GM19395 (cell line): ENCODE measurements around the gene MALRD1.
"Not testable (repeated sequence)": the region's sequence is repeated elsewhere in the genome, so short reads cannot be mapped to it uniquely, and the experiment has no call there.

Source experiments
- ATAC-seq: cut with Tn5 transposase; IDR thresholded peaks from one replicate; pipeline ENCODE4 v1.9.1; 2021; ENCODE audit warnings: mild to moderate bottlenecking, moderate library complexity; ENCODE audit not compliant: unreplicated experiment

Gene MALRD1

DNA sequence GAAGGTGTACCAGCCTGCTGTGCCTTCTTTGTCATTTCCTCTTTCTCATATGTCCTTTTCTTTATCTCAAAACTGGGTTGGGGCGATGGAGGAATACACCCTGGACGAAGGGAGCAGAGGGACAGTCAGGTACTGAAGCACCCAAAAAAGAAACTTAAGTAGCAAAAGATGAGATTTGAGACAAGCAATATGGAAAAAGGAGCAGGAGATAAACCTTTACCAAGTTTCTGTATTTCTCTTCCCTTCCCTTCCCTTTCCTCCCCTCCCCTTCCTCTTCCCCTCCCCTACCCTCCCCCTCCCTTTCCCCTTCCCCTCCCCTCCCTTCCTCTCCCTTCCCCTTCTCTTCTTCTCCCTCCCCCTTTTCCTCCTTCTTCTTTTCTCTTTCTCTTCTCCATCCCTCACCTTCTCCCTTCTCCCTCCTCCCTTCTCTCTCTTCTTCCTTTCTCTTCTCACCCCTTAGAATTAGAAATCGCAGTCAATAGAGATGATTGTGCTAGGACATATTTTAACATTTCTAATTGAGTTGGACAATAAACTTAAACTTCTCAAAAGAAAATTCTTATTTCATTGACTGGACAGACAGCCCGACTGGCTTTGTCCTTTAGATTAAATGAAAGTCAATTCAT is 652.9 kb downstream of the MALRD1 start:
- no peak for ATAC-seq

- ATAC-seq: no peak
These were observed 653.6 kb downstream of the MALRD1 start for GRCh38 chr10:19702215-19702614.

DNA sequence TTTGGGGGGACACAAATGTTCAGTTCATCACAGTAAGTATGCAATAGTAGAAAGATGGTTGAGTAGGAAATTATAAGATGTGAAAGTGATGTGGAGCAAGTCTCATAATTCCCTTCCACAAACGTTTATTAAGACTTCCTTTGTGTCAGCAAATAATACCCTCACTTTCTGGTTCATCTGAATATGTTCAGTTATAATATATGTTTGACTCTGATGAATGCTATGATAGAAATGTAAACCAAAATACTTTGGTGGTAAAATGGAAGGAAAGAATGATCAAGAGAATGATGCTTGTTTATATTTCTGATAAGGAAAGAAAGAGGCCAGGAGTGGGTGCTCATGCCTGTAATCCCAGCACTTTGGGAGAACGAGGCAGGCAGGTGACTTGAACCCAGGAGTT is 655.9 kb downstream of the MALRD1 start:
- ATAC-seq: no peak

DNA sequence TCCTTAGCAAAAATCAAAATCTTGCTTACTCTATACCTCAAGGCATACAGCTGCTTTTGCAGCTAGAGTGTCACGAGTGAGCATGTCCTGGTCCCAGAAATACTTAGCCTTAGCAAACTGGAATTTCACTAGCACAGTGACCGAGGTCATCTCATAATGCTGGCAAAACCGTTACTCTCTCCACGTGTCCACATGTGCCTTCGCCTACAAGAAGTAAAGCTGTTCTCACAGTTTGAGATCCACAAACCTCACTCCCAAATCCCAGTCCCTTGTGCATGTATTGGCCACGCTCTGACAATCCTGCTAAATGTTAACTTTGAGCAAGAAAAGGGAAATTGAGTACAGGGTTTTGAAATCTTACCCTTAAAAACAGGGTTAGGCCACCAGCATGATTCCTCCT is 656.6 kb downstream of the MALRD1 start:
- ATAC-seq: no peak

- ATAC-seq: no peak
These were observed 658.3 kb downstream of the MALRD1 start for GRCh38 chr10:19706904-19707303.

DNA sequence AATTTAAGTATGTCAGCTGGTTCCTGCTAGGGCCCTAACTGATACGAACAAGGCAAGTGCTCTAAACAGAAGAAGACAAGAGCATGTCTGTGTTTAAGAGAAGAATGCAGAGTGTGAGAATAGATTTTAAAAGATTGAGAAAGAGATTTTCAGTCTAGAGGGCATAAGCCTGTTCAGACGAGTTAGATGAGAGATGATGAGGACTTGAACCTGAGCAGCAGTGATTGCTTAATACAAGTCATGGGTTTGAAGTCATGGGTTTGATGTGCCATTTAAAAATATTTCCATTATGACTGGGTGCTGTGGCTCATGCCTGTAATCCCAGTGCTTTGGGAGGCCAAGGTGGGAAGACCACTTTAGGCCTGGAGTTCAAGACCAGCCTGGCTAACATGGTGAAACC is 658.8 kb downstream of the MALRD1 start:
- no peak for ATAC-seq

GRCh38 chr10:19708031-19708430 is 659.4 kb downstream of the MALRD1 start:
- ATAC-seq: no peak

DNA sequence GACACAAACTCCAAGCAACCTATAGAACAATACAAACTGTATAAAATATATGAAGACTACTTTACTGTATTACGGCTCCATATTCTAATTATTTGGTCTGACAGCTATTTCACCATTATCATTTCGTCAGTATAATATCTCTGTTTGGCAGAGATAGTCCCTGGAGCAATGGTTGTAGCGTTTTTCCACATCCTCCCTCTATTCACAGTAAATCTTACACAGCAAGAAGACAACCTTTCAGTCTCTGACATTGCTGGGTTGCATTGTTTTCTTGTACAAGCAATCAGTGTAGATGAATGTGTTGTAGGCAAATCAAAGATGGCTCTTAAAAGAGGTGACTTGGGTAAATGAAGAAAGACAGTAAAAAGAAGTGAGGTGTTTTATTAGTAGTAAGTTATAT is 662.0 kb downstream of the MALRD1 start:
- no peak for ATAC-seq

DNA sequence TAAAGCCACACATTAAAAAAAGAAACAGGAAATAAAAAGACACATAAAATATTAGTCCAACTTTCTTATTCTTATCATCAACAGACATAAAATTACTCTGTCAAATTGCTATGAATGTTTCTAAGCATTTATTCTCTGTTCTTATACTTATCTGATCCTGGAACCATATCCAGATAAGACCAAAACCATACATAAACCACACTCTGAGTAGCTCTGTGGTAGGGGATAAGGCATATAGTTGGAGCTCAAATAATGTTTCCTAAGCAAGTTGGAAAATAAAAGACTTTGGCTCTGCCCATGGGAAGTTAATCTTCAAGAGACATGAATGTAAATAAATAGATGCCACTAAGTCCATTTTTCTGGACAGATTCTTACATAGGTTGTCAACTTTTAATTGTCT is 664.6 kb downstream of the MALRD1 start:
- no peak for ATAC-seq

DNA sequence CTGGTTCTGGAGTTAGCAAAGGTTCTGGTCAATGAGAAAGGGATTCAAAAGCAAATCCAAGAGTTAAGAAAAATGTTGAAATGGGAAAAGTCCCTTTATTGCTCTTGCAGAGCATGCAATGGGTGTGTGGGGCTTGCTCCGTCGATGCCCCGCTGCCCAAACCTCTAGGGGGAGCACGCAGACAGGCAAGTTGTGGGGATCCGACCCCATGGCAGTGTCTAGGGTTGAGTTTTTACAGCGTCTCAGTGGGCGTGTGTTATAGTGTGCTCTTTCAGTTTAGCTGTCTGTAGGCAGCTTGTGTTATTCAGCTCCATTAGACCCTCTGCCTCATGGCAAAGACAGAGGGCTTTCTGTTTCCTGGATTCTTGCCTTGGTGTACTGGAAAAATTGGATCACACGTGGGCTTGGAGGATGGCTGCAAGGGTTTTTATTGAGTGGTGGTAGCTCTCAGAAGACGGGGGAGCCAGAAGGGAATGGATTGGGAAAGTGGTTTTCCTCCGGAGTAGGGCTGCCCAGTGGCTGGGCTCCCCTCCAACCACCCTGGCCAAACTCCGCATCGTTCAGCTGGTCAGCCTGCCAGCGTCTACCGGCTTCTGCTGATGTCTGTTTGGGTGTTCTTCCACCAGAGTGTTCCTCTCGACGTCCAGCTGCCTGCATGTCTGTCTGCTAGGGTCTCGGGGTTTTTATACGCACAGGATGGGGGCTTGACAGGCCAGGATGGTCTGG is 665.4 kb downstream of the MALRD1 start:
- ATAC-seq: no peak

- no peak for ATAC-seq
These were observed 670.7 kb downstream of the MALRD1 start for GRCh38 chr10:19719284-19719683.

GRCh38 chr10:19724287-19724686 is 675.7 kb downstream of the MALRD1 start:
- no peak for ATAC-seq

GRCh38 chr10:19728376-19728775 is 679.8 kb downstream of the MALRD1 start:
- no peak for ATAC-seq

- ATAC-seq: no peak
These were observed 680.4 kb downstream of the MALRD1 start for GRCh38 chr10:19728964-19729363.

GRCh38 chr10:19730167-19730906 is 681.7 kb downstream of the MALRD1 start:
- ATAC-seq: no peak

DNA sequence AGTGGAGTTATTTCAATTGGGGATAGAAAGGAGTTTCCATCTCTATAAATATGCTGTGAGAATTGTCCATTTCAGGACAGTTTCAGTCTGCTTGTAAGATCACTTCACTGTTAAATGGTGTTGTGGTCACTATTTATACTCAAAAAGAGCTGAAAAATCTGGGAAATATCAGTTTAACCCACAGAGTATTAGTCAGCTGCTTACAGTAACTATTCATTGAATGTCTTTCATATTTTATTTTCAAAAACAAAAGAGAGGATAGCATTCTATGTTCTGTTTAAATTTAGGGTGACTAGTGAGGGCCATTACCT is 682.3 kb downstream of the MALRD1 start:
- ATAC-seq: no peak

- no peak for ATAC-seq
These were observed 683.0 kb downstream of the MALRD1 start for GRCh38 chr10:19731560-19731959.

DNA sequence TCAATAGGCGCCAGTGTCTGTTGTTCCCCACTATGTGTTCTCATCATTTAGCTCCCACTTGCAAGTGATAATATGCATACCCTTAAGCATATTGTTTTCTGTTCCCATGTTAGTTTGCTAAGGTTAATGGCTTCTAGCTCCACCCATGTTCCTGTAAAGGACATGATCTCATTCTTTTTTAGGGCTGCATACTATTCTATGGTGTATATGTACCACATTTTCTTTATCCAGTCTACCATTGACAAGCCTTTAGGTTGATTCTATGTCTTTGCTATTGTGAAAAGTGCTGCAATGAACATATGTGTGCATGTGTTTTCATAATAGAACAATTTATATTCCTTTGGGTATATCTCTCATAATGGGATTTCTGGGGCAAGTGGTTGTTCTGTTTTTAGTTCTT is 689.8 kb downstream of the MALRD1 start:
- ATAC-seq: no peak

DNA sequence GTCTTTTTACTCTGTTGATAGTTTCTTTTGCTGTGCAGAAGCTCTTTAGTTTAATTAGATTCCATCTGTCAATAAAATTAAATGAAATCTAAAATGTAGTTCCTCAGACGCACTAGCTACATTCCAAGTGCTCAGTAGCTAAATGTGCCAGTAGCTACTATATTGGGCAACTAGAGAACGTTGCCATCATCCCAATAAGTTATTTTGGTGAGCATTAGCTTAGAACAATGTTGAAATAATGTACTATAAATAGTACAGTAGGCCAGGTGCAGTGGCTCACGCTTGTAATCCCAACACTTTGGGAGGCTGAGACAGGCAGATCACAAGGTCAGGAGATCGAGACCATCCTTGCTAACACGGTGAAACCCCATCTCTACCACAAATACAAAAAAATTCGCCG is 690.6 kb downstream of the MALRD1 start:
- ATAC-seq: not testable (repeated sequence)

DNA sequence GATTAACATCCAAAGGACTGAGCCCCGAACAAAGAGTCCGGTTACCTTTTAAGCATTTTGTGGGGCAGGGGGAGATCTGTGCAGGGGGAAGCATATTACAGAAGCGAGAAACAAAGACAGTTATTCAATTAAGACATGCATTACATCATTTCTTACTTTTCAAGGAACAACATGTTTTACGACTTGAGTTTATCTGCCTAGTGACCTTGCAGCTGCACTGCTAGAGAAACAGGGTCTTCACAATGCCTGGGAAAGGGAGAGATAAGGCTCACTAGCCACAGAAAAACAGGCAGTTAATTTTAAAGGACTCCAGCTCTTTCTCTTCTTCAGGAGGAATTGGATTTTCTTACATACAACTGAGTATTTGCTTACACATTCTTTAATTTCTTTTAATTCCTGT is 693.5 kb downstream of the MALRD1 start:
- not testable (repeated sequence) for ATAC-seq

DNA sequence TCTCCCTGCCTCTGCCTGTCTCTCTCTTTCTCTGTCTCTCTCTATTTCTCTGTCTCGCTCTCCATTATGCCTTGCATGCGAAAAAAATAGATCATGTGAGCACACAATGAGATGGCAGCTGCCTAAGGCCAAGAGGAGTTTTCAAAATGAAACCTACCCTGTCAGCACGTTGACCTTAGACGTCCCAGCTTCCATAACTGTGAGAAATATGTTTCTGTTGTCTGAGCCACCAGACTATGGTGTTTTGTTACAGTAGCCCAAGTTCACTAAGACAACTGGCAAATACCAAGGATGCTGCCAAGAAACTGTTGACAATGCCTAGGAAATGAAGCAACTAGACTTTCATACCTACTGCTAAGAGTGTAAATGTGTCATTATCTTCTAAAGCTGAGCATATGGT is 697.1 kb downstream of the MALRD1 start:
- ATAC-seq: no peak

- ATAC-seq: no peak
These were observed 700.7 kb downstream of the MALRD1 start for GRCh38 chr10:19749185-19749729.
